T47D (cell line): ENCODE data around the gene CAVIN1.
A peak's percentile ranks its signal among the peaks of the same experiment; 100 is the strongest.
"Not testable (repeated sequence)": the region's sequence is repeated elsewhere in the genome, so short reads cannot be mapped to it uniquely, and the experiment has no call there.

Experiments used
- DNase-seq, 2 experiments: peaks; one replicate each; pipeline versions ENCODE4 v3.0.0 to v3.0.0-alpha.2; 2011 to 2012; ENCODE audit warnings: low read depth in 1 of 2, low spot score in 1 of 2
- JUND ChIP-seq: IDR thresholded peaks from 2 replicates; pipeline ENCODE4 v1.6.1; 2012; ENCODE audit warnings: low read depth
- in situ Hi-C: cut with HindIII; loops from 2 replicates; pipeline ENCODE4 v1.10.0; 2016; ENCODE audit warnings: low sequenced_read_pairs, low pct_unique_long_range_greater_than_20kb

The CAVIN1 gene

GRCh38 chr17:42389899-42390298 is 33.2 kb downstream of the CAVIN1 start:
- DNase-seq: no peak
- TF ChIP-seq JUND: no peak
- in situ Hi-C loops: no loop called here

- TF ChIP-seq JUND: no peak
- DNase-seq: no peak
- in situ Hi-C loops: no loop called here
Observed at GRCh38 chr17:42389135-42389417, 34.0 kb downstream of the CAVIN1 start.

GRCh38 chr17:42388381-42389134 is 34.5 kb downstream of the CAVIN1 start, which contains the start of gene STAT3:
Gene STAT3, minus strand, starts transcription at chr17:42388442. Its CDS starts 39,926 bp downstream, at chr17:42348516.
- peak; percentile 96 for TF ChIP-seq JUND
- in situ Hi-C loops: no loop called here
- DNase-seq: peak; percentile 98 to 100

GRCh38 chr17:42387661-42388380 is 35.2 kb downstream of the CAVIN1 start:
- in situ Hi-C loops: no loop called here
- DNase-seq: peak in 1 of 2 experiments; percentile 69
- no peak for TF ChIP-seq JUND

- no peak for TF ChIP-seq JUND
- DNase-seq: peak; percentile 60 to 70
- in situ Hi-C loops: no loop called here
Observed at GRCh38 chr17:42386777-42387657, 36.0 kb downstream of the CAVIN1 start.

- in situ Hi-C loops: no loop called here
- DNase-seq: no peak
- no peak for TF ChIP-seq JUND
Observed at GRCh38 chr17:42381898-42382297, 41.2 kb downstream of the CAVIN1 start.

GRCh38 chr17:42380935-42381334 is 42.1 kb downstream of the CAVIN1 start:
- DNase-seq: no peak
- in situ Hi-C loops: no loop called here
- no peak for TF ChIP-seq JUND

GRCh38 chr17:42378959-42379594 is 44.0 kb downstream of the CAVIN1 start:
- in situ Hi-C loops: no loop called here
- DNase-seq: peak in 1 of 2 experiments; percentile 41
- no peak for TF ChIP-seq JUND

GRCh38 chr17:42378359-42378958 is 44.6 kb downstream of the CAVIN1 start:
- in situ Hi-C loops: no loop called here
- DNase-seq: no peak
- TF ChIP-seq JUND: no peak

- TF ChIP-seq JUND: no peak
- in situ Hi-C loops: no loop called here
- no peak for DNase-seq
Observed at GRCh38 chr17:42373896-42374295, 49.2 kb downstream of the CAVIN1 start.

GRCh38 chr17:42372142-42372541 is 50.9 kb downstream of the CAVIN1 start:
- in situ Hi-C loops: no loop called here
- no peak for DNase-seq
- TF ChIP-seq JUND: no peak

GRCh38 chr17:42368797-42369561 is 54.1 kb downstream of the CAVIN1 start:
- in situ Hi-C loops, DNase-seq: not testable (repeated sequence)

GRCh38 chr17:42368310-42368709 is 54.7 kb downstream of the CAVIN1 start:
- in situ Hi-C loops, DNase-seq: not testable (repeated sequence)

- in situ Hi-C loops: not testable (repeated sequence)
- DNase-seq: peak in 1 of 2 experiments; percentile 48
Observed at GRCh38 chr17:42366176-42367023, 56.7 kb downstream of the CAVIN1 start.
